Measurements from ENCODE around the gene FERMT3. TPM values are rescaled to one million over a fixed set of nuclear protein-coding genes. Genes with fewer than 3 reads are reported as not detected.

FERMT3 gene
- total RNA-seq, 1 donor from 2014 or later, result 4.7 TPM

DNA sequence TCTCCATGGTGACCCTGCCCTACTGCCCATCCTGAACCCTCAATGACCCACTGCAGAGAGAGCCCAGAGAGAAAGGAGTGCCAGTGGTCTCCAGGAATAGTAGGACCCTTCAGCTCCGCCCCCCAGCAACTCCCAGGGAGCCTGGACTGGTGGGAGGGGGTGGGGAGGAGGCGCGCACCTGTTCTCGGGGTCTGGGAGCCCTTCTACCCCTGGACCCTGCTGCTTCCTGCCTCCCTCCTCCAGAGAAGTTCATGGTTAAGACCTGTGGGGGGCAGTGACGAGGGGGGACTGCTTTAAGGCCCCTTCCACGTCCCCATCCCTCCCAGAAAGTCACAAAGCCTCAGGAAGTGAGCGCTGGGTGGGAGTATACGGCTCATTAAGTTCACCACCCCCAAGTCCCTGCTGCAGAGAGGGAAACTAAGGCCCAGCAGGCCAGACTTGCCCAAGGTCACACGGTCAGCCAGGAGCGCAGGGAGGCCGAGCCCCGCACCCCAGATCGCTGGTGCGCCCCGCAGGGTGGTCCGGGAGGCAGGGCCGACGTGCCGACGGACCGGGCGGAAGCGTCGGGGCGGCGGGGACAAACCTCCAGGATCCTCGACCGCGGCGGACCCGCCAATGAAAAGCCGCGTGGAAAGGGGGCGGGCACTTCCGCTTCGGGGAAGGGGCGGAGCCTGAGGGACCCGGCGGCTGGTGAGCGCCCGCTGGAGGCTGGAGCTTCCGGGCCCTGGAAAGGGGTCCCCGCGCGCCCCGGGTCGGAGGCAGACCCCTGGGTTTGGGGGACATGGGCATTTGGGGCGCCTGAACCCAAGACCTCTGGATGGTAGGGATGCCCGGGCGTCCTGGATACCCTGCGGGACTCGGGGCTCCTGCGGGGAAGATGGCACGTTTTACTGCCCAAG is 19.3 kb downstream of the FERMT3 start, which contains the start of the genes NUDT22 and TRPT1:
TSS of gene NUDT22 (plus strand) at position 667 of the 899 bp plus-strand sequence. CDS start 379 bp downstream, outside the sequence.
TSS of gene TRPT1 (minus strand) at position 579 of the 899 bp plus-strand sequence. CDS start at position 253, 326 bp downstream.
- Histone ChIP-seq H3K36me3 (ENCODE audit: control insufficient read depth in 3 of 3, insufficient read depth in 3 of 3, low read length in 3 of 3) (peaks cover 5 to 15% (median 10%) of the 10 kb centered on the region in 3 donors), H3K27me3 (ENCODE audit: control insufficient read depth in 3 of 3, insufficient read depth in 3 of 3, low read length in 3 of 3) (no peaks in the 10 kb centered on the region), H3K9ac (ENCODE audit: low read depth in 1 of 3, low read length in 3 of 3) (peak within 1 kb of the TSS; percentile 98 to 99 (median 99)), H3K4me3 (ENCODE audit: low read length in 3 of 3) (peak within 1 kb of the TSS; percentile 90 to 97 (median 95)), H3K27ac (ENCODE audit: low read depth, low read length) (peak within 1 kb of the TSS; percentile 95), H3K9me3 (ENCODE audit: control insufficient read depth in 3 of 3, low read length in 3 of 3) (no peaks in the 10 kb centered on the region), H3K4me1 (ENCODE audit: control insufficient read depth in 3 of 3, insufficient read depth in 3 of 3, low read length in 3 of 3) (peaks cover 63 to 69% (median 66%) of the 10 kb centered on the region in 3 donors)

GRCh38 chr11:64226507-64227051 is 20.1 kb downstream of the FERMT3 start:
- peak overlapping the region; percentile 98 to 99 (median 99) for H3K9ac ChIP-seq (ENCODE audit: low read depth in 1 of 3, low read length in 3 of 3)
- peak overlapping the region; percentile 95 for H3K27ac ChIP-seq (ENCODE audit: low read depth, low read length)
- no peaks in the 10 kb centered on the region for H3K27me3 ChIP-seq (ENCODE audit: control insufficient read depth in 3 of 3, insufficient read depth in 3 of 3, low read length in 3 of 3)
- H3K4me1 ChIP-seq (ENCODE audit: control insufficient read depth in 3 of 3, insufficient read depth in 3 of 3, low read length in 3 of 3), result peaks cover 62 to 64% (median 64%) of the 10 kb centered on the region in 3 donors
- H3K9me3 ChIP-seq (ENCODE audit: control insufficient read depth in 3 of 3, low read length in 3 of 3), result no peaks in the 10 kb centered on the region
- H3K4me3 ChIP-seq (ENCODE audit: low read length in 3 of 3), result peak overlapping the region; percentile 90 to 97 (median 95)
- H3K36me3 ChIP-seq (ENCODE audit: control insufficient read depth in 3 of 3, insufficient read depth in 3 of 3, low read length in 3 of 3), result peaks cover 0 to 11% (median 10%) of the 10 kb centered on the region in 3 donors

DNA sequence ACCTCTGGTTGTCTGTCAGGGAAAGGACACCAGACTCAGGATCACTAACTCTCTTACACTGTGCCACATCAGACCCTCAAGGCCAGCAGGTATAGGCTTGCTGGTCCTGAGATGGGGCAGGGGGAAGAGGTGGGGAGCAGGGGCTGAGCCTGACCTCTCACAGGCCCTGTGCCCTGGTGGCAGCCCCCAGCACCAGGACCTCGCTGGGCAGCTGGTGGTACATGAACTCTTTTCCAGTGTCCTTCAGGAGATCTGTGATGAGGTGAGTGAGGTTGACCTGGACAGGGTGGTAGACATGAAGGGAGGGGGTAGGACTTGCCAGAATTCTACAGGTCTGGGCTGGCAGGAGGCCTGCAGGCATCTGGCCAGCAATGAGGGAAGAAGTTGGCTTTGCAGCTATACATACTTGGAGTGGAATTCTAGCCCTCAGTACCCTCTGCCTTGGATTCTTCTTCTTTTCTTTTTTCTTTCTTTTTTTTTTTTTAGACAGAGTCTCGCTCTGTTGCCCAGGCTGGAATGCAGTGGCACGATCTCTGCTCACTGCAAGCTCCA is 21.0 kb downstream of the FERMT3 start:
- Histone ChIP-seq H3K36me3 (ENCODE audit: control insufficient read depth in 3 of 3, insufficient read depth in 3 of 3, low read length in 3 of 3) (peaks cover 0 to 11% (median 10%) of the 10 kb centered on the region in 3 donors), H3K27ac (ENCODE audit: low read depth, low read length) (peak overlapping the region; percentile 95), H3K9ac (ENCODE audit: low read depth in 1 of 3, low read length in 3 of 3) (peak overlapping the region; percentile 98 to 99 (median 99)), H3K4me3 (ENCODE audit: low read length in 3 of 3) (peak overlapping the region; percentile 90 to 97 (median 95)), H3K27me3 (ENCODE audit: control insufficient read depth in 3 of 3, insufficient read depth in 3 of 3, low read length in 3 of 3) (no peaks in the 10 kb centered on the region), H3K4me1 (ENCODE audit: control insufficient read depth in 3 of 3, insufficient read depth in 3 of 3, low read length in 3 of 3) (peaks cover 62 to 63% (median 63%) of the 10 kb centered on the region in 3 donors), H3K9me3 (ENCODE audit: control insufficient read depth in 3 of 3, low read length in 3 of 3) (no peaks in the 10 kb centered on the region)

DNA sequence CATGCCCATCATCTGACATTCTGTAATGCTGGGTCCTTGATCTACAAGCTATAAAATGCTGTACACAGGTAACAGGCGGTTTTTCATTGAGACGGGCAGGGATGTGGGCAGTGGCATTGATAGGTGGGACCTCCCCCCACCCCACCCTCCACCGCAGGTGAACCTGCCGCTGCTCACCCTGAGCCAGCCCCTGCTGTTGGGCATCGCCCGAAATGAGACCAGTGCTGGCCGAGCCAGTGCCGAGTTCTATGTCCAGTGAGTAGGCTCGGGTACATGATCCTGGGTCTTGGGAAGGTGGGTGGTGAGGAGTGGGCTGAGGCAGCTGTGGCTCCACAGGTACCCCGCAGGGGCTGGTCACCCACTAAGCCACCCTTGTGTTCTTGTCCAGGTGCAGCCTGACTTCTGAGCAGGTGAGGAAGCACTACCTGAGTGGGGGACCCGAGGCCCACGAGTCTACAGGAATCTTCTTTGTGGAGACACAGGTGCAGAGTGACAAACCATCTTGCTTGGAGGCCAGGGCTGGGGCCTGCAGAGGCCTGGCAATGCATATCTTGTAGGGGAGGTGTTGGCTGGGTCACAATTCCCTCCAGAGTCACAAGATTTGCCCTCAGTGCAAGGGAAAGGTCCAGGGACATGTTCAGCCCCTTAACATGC is 22.7 kb downstream of the FERMT3 start:
- H3K27ac ChIP-seq (ENCODE audit: low read depth, low read length), result peak overlapping the region; percentile 92
- H3K9ac ChIP-seq (ENCODE audit: low read depth in 1 of 3, low read length in 3 of 3), result peak overlapping the region; percentile 52 to 94 (median 90)
- H3K4me3 ChIP-seq (ENCODE audit: low read length in 3 of 3), result peak overlapping the region in 2 of 3 donors; percentile 80 to 87
- H3K27me3 ChIP-seq (ENCODE audit: control insufficient read depth in 3 of 3, insufficient read depth in 3 of 3, low read length in 3 of 3), result no peaks in the 10 kb centered on the region
- H3K4me1 ChIP-seq (ENCODE audit: control insufficient read depth in 3 of 3, insufficient read depth in 3 of 3, low read length in 3 of 3), result peaks cover 52 to 59% (median 52%) of the 10 kb centered on the region in 3 donors
- peaks cover 0 to 5% (median 5%) of the 10 kb centered on the region in 3 donors for H3K36me3 ChIP-seq (ENCODE audit: control insufficient read depth in 3 of 3, insufficient read depth in 3 of 3, low read length in 3 of 3)
- H3K9me3 ChIP-seq (ENCODE audit: control insufficient read depth in 3 of 3, low read length in 3 of 3), result no peaks in the 10 kb centered on the region

- peak overlapping the region; percentile 74 to 87 (median 80) for H3K4me3 ChIP-seq (ENCODE audit: low read length in 3 of 3)
- no peaks in the 10 kb centered on the region for H3K9me3 ChIP-seq (ENCODE audit: control insufficient read depth in 3 of 3, low read length in 3 of 3)
- peaks cover 46 to 54% (median 47%) of the 10 kb centered on the region in 3 donors for H3K4me1 ChIP-seq (ENCODE audit: control insufficient read depth in 3 of 3, insufficient read depth in 3 of 3, low read length in 3 of 3)
- H3K36me3 ChIP-seq (ENCODE audit: control insufficient read depth in 3 of 3, insufficient read depth in 3 of 3, low read length in 3 of 3), result peaks cover 0 to 3% (median 2%) of the 10 kb centered on the region in 3 donors
- peak overlapping the region; percentile 92 for H3K27ac ChIP-seq (ENCODE audit: low read depth, low read length)
- no peaks in the 10 kb centered on the region for H3K27me3 ChIP-seq (ENCODE audit: control insufficient read depth in 3 of 3, insufficient read depth in 3 of 3, low read length in 3 of 3)
- peak overlapping the region; percentile 87 to 94 (median 90) for H3K9ac ChIP-seq (ENCODE audit: low read depth in 1 of 3, low read length in 3 of 3)
Observed at GRCh38 chr11:64229744-64230170, 23.2 kb downstream of the FERMT3 start.

GRCh38 chr11:64230171-64230984 is 23.9 kb downstream of the FERMT3 start, which contains the start of gene DNAJC4:
Gene DNAJC4, plus strand, starts transcription at chr11:64230548. Its CDS starts 307 bp downstream, at chr11:64230855.
- peaks cover 43 to 52% (median 46%) of the 10 kb centered on the region in 3 donors for H3K4me1 ChIP-seq (ENCODE audit: control insufficient read depth in 3 of 3, insufficient read depth in 3 of 3, low read length in 3 of 3)
- H3K27ac ChIP-seq (ENCODE audit: low read depth, low read length), result peak within 1 kb of the TSS; percentile 92
- peaks cover 0 to 2% (median 0%) of the 10 kb centered on the region in 3 donors for H3K36me3 ChIP-seq (ENCODE audit: control insufficient read depth in 3 of 3, insufficient read depth in 3 of 3, low read length in 3 of 3)
- H3K4me3 ChIP-seq (ENCODE audit: low read length in 3 of 3), result peak within 1 kb of the TSS; percentile 74 to 87 (median 80)
- H3K27me3 ChIP-seq (ENCODE audit: control insufficient read depth in 3 of 3, insufficient read depth in 3 of 3, low read length in 3 of 3), result no peaks in the 10 kb centered on the region
- H3K9me3 ChIP-seq (ENCODE audit: control insufficient read depth in 3 of 3, low read length in 3 of 3), result no peaks in the 10 kb centered on the region
- peak within 1 kb of the TSS; percentile 87 to 94 (median 90) for H3K9ac ChIP-seq (ENCODE audit: low read depth in 1 of 3, low read length in 3 of 3)

DNA sequence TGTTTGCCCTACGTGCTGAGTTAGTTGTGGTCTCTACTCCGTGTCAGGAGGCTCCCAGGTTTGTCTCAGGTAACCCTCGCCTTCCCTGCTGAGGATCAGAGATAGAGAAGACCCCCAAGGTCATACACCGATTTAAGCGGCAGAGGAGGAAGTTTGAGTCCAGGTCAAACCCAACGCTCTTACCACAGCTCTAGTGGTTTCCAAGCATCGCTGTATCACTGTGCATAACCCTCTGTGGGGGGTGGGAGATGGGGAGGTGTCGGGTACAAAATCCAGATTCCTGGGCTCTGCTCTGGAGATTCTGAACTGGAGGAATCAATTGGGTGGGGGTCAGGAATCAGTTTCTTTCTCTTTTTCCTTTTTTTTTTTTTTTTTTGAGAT is 24.5 kb downstream of the FERMT3 start:
- H3K9ac ChIP-seq (ENCODE audit: low read depth in 1 of 3, low read length in 3 of 3), result peak overlapping the region; percentile 87 to 94 (median 90)
- peak overlapping the region; percentile 74 to 87 (median 80) for H3K4me3 ChIP-seq (ENCODE audit: low read length in 3 of 3)
- H3K36me3 ChIP-seq (ENCODE audit: control insufficient read depth in 3 of 3, insufficient read depth in 3 of 3, low read length in 3 of 3), result peaks cover 0 to 5% (median 4%) of the 10 kb centered on the region in 3 donors
- H3K27ac ChIP-seq (ENCODE audit: low read depth, low read length), result peak overlapping the region; percentile 92
- H3K27me3 ChIP-seq (ENCODE audit: control insufficient read depth in 3 of 3, insufficient read depth in 3 of 3, low read length in 3 of 3), result no peaks in the 10 kb centered on the region
- no peaks in the 10 kb centered on the region for H3K9me3 ChIP-seq (ENCODE audit: control insufficient read depth in 3 of 3, low read length in 3 of 3)
- peaks cover 43 to 52% (median 46%) of the 10 kb centered on the region in 3 donors for H3K4me1 ChIP-seq (ENCODE audit: control insufficient read depth in 3 of 3, insufficient read depth in 3 of 3, low read length in 3 of 3)

DNA sequence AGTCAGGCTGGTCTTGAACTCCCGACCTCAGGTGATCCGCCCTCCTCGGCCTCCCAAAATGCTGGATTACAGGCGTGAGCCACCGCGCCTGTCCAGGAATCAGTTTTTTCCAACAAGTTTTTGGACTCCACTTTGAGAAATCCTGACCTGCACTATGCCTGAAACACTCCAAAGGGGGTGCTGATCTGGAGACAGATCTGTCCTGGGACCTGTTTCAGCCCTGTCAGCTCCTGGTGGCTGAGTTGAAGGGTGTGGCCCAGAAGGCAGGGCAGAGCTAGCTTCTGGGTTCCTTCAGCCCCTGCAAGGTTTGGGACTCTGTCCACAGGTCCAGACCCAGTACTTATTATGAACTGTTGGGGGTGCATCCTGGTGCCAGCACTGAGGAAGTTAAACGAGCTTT is 25.0 kb downstream of the FERMT3 start:
- Histone ChIP-seq H3K9ac (ENCODE audit: low read depth in 1 of 3, low read length in 3 of 3) (peak overlapping the region in 1 of 3 donors; percentile 25), H3K36me3 (ENCODE audit: control insufficient read depth in 3 of 3, insufficient read depth in 3 of 3, low read length in 3 of 3) (peaks cover 0 to 5% (median 4%) of the 10 kb centered on the region in 3 donors), H3K4me3 (ENCODE audit: low read length in 3 of 3) (no peak overlapping the region), H3K27ac (ENCODE audit: low read depth, low read length) (no peak overlapping the region), H3K9me3 (ENCODE audit: control insufficient read depth in 3 of 3, low read length in 3 of 3) (no peaks in the 10 kb centered on the region), H3K4me1 (ENCODE audit: control insufficient read depth in 3 of 3, insufficient read depth in 3 of 3, low read length in 3 of 3) (peaks cover 40 to 49% (median 46%) of the 10 kb centered on the region in 3 donors), H3K27me3 (ENCODE audit: control insufficient read depth in 3 of 3, insufficient read depth in 3 of 3, low read length in 3 of 3) (no peaks in the 10 kb centered on the region)
